Fibroblast of skin of right biceps (primary cell): Measurements from ENCODE around the gene CD180.
A peak's percentile ranks its signal among the peaks of the same experiment; 100 is the strongest.

Source experiments
- DNase-seq: peaks from one replicate; pipeline ENCODE4 v3.0.0-alpha.2; 2013

The CD180 gene

GRCh38 chr5:67196537-67197059 lies at the start of gene CD180:
TSS of gene CD180 (minus strand) at chr5:67196799. CDS start at chr5:67196641, 158 bp downstream.
- no peak for DNase-seq

- DNase-seq, result peak; percentile 68
Measured at GRCh38 chr5:67246108-67246507, 49.5 kb upstream of the CD180 start.

- no peak for DNase-seq
Measured at GRCh38 chr5:67245259-67245846, 48.8 kb upstream of the CD180 start.

- DNase-seq, result peak; percentile 56
Measured at GRCh38 chr5:67244345-67244793, 47.8 kb upstream of the CD180 start.

- DNase-seq, result no peak
Measured at GRCh38 chr5:67243944-67244343, 47.3 kb upstream of the CD180 start.

- DNase-seq, result no peak
Measured at GRCh38 chr5:67243349-67243748, 46.8 kb upstream of the CD180 start.

- DNase-seq, result no peak
Measured at GRCh38 chr5:67241326-67241725, 44.7 kb upstream of the CD180 start.

GRCh38 chr5:67240846-67241245 lies 44.2 kb upstream of the CD180 start:
- DNase-seq, result peak; percentile 42

- DNase-seq, result no peak
Measured at GRCh38 chr5:67240065-67240464, 43.5 kb upstream of the CD180 start.

GRCh38 chr5:67238191-67238590 lies 41.6 kb upstream of the CD180 start:
- DNase-seq, result peak; percentile 42

- no peak for DNase-seq
Measured at GRCh38 chr5:67235399-67236110, 39.0 kb upstream of the CD180 start.

GRCh38 chr5:67234671-67235176 lies 38.1 kb upstream of the CD180 start:
- DNase-seq, result peak; percentile 96

GRCh38 chr5:67233075-67233474 lies 36.5 kb upstream of the CD180 start:
- DNase-seq, result peak; percentile 31

GRCh38 chr5:67223211-67223610 lies 26.6 kb upstream of the CD180 start:
- DNase-seq, result no peak

GRCh38 chr5:67222243-67223025 lies 25.8 kb upstream of the CD180 start:
- no peak for DNase-seq

GRCh38 chr5:67221487-67222242 lies 25.1 kb upstream of the CD180 start:
- no peak for DNase-seq

GRCh38 chr5:67216564-67216963 lies 20.0 kb upstream of the CD180 start:
- DNase-seq, result no peak

- DNase-seq, result no peak
Measured at GRCh38 chr5:67215519-67216471, 19.2 kb upstream of the CD180 start.

GRCh38 chr5:67214707-67215447 lies 18.3 kb upstream of the CD180 start:
- DNase-seq, result no peak

- DNase-seq, result no peak
Measured at GRCh38 chr5:67214036-67214435, 17.4 kb upstream of the CD180 start.

GRCh38 chr5:67211926-67212325 lies 15.3 kb upstream of the CD180 start:
- peak; percentile 82 for DNase-seq
